ENCODE data around the gene PTCD1. TPM values are rescaled to one million over a fixed set of nuclear protein-coding genes. Genes with fewer than 3 reads are reported as not detected.

Gene PTCD1
- total and polyA plus RNA-seq, 9 of the 15 experiments (the other 6 are each of a cell fraction or from before 2014, with no cell fraction given): 0.46 to 17.1 (median 6.2) TPM

DNA sequence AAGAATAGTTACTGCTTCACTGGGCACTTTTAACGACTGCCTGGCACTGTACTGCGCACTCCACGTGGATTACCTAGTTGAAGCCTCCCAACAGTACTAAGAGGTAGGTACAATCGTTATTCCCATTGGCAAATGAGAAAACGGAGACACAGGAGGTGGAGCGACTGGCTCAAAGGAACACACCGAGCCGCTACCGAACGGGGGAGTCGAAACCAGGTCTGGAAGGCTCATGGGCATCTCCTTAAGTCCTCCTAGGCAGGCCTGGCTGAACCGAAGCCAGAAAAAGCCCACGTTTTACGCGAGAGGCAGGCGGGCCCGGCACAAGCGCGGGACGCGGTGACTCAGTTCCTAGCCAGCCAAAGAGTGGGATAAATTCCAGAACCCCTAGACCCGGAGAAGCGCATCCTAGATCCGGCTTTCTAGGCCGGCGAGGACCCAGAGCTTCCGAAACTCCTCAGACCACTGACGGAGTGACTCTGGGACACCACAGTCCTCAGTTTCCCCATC is 30.7 kb downstream of the PTCD1 start (continued):
- TF ChIP-seq, protein P1, sequence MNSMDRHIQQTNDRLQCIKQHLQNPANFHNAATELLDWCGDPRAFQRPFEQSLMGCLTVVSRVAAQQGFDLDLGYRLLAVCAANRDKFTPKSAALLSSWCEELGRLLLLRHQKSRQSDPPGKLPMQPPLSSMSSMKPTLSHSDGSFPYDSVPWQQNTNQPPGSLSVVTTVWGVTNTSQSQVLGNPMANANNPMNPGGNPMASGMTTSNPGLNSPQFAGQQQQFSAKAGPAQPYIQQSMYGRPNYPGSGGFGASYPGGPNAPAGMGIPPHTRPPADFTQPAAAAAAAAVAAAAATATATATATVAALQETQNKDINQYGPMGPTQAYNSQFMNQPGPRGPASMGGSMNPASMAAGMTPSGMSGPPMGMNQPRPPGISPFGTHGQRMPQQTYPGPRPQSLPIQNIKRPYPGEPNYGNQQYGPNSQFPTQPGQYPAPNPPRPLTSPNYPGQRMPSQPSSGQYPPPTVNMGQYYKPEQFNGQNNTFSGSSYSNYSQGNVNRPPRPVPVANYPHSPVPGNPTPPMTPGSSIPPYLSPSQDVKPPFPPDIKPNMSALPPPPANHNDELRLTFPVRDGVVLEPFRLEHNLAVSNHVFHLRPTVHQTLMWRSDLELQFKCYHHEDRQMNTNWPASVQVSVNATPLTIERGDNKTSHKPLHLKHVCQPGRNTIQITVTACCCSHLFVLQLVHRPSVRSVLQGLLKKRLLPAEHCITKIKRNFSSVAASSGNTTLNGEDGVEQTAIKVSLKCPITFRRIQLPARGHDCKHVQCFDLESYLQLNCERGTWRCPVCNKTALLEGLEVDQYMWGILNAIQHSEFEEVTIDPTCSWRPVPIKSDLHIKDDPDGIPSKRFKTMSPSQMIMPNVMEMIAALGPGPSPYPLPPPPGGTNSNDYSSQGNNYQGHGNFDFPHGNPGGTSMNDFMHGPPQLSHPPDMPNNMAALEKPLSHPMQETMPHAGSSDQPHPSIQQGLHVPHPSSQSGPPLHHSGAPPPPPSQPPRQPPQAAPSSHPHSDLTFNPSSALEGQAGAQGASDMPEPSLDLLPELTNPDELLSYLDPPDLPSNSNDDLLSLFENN (IDR thresholded peaks at IDR 0.05; ENCODE audit: low read depth in 2 of 2, low read length in 2 of 2): no peak
- TF ChIP-seq, protein P2, sequence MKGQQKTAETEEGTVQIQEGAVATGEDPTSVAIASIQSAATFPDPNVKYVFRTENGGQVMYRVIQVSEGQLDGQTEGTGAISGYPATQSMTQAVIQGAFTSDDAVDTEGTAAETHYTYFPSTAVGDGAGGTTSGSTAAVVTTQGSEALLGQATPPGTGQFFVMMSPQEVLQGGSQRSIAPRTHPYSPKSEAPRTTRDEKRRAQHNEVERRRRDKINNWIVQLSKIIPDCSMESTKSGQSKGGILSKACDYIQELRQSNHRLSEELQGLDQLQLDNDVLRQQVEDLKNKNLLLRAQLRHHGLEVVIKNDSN (CRISPR knock-in tag; IDR thresholded peaks at IDR 0.05): no peak
- TF ChIP-seq ZFP1 (CRISPR knock-in tag; IDR thresholded peaks at IDR 0.05): no peak
- TF ChIP-seq, protein P3, sequence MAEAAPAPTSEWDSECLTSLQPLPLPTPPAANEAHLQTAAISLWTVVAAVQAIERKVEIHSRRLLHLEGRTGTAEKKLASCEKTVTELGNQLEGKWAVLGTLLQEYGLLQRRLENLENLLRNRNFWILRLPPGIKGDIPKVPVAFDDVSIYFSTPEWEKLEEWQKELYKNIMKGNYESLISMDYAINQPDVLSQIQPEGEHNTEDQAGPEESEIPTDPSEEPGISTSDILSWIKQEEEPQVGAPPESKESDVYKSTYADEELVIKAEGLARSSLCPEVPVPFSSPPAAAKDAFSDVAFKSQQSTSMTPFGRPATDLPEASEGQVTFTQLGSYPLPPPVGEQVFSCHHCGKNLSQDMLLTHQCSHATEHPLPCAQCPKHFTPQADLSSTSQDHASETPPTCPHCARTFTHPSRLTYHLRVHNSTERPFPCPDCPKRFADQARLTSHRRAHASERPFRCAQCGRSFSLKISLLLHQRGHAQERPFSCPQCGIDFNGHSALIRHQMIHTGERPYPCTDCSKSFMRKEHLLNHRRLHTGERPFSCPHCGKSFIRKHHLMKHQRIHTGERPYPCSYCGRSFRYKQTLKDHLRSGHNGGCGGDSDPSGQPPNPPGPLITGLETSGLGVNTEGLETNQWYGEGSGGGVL (CRISPR knock-in tag; IDR thresholded peaks at IDR 0.05): no peak
- no peak for TF ChIP-seq ZNF707 (CRISPR knock-in tag; conservative IDR thresholded peaks at IDR 0.05)
- TF ChIP-seq ZFP30 (CRISPR knock-in tag; IDR thresholded peaks at IDR 0.05; ENCODE audit: borderline replicate concordance): no peak
- no peak for TF ChIP-seq HOXB6 (CRISPR knock-in tag; IDR thresholded peaks at IDR 0.05; ENCODE audit: borderline replicate concordance)
- no peak for TF ChIP-seq BRF1 (IDR thresholded peaks at IDR 0.05; ENCODE audit: borderline replicate concordance, extremely low read depth, insufficient read length)
- TF ChIP-seq ZNF146 (CRISPR knock-in tag; IDR thresholded peaks at IDR 0.05; ENCODE audit: unreplicated experiment): no peak
- no peak for TF ChIP-seq HDAC2 (IDR thresholded peaks at IDR 0.05)
- no peak for TF ChIP-seq TAL1 (IDR thresholded peaks at IDR 0.05)
- TF ChIP-seq HMG20B (CRISPR knock-in tag; IDR thresholded peaks at IDR 0.05): no peak
- TF ChIP-seq, protein P4, sequence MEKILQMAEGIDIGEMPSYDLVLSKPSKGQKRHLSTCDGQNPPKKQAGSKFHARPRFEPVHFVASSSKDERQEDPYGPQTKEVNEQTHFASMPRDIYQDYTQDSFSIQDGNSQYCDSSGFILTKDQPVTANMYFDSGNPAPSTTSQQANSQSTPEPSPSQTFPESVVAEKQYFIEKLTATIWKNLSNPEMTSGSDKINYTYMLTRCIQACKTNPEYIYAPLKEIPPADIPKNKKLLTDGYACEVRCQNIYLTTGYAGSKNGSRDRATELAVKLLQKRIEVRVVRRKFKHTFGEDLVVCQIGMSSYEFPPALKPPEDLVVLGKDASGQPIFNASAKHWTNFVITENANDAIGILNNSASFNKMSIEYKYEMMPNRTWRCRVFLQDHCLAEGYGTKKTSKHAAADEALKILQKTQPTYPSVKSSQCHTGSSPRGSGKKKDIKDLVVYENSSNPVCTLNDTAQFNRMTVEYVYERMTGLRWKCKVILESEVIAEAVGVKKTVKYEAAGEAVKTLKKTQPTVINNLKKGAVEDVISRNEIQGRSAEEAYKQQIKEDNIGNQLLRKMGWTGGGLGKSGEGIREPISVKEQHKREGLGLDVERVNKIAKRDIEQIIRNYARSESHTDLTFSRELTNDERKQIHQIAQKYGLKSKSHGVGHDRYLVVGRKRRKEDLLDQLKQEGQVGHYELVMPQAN (IDR thresholded peaks at IDR 0.05; ENCODE audit: borderline replicate concordance): 0 out of 2 replicates have a peak, but pooled peaks have one; percentile 56
- no peak for TF ChIP-seq HLTF (IDR thresholded peaks at IDR 0.05)
- TF ChIP-seq ZNF274 (IDR thresholded peaks at IDR 0.05; ENCODE audit: borderline replicate concordance, low read depth, low read length): no peak
- no peak for TF ChIP-seq ATF7 (IDR thresholded peaks at IDR 0.05)
- no peak for TF ChIP-seq HNRNPUL1 (IDR thresholded peaks at IDR 0.05; ENCODE audit: low read length)
- TF ChIP-seq BMI1 (IDR thresholded peaks at IDR 0.05; ENCODE audit: low read length): no peak
- TF ChIP-seq, protein P5, sequence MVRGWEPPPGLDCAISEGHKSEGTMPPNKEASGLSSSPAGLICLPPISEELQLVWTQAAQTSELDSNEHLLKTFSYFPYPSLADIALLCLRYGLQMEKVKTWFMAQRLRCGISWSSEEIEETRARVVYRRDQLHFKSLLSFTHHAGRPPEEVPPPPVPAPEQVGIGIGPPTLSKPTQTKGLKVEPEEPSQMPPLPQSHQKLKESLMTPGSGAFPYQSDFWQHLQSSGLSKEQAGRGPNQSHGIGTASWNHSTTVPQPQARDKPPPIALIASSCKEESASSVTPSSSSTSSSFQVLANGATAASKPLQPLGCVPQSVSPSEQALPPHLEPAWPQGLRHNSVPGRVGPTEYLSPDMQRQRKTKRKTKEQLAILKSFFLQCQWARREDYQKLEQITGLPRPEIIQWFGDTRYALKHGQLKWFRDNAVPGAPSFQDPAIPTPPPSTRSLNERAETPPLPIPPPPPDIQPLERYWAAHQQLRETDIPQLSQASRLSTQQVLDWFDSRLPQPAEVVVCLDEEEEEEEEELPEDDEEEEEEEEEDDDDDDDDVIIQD (CRISPR knock-in tag; IDR thresholded peaks at IDR 0.05): 0 out of 2 replicates have a peak, but pooled peaks have one; percentile 42
